Cerebellar nuclear complex (tissue), 1 donor: Measurements from ENCODE around the gene GXYLT2.

Experiments used
- DNase-seq, 2 experiments: peaks; one replicate each; lab custom pipeline; 2025; lab: John Stamatoyannopoulos, UW

Gene GXYLT2

DNA sequence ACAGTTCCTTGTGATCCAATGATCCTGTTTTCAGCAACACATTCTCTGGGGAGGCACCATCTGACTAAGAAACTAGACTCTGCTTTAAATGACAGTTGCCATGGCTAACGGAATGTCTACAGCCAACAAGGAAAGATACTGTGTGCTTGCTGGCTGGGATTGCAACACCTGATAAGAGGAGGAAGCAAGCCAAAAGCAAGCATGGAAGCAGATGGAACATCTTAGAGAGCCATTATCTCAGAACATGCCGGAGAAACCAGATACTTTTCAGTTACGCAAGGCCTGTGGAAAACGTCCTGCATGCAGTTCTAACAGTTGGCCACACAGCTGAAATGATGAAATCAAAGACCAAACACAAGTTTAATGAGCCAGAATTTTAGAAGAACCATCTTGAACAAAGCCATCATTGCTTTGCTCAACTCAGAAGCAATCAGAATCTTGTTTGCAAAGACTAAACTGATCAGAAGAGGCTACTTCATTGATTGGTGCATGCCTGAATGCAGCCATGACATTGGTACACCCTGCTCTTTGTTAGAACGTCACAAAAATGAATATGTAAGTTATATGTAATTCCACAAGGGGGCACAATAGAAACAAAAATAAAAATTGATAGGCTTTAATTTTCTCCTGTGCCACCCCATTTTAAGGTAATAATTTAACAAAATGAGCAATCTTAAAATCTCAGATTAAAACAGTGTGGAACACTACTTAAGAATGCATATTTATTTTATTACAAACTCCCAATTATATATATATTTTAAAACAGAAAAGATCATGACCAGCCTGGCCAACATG is 50.8 kb downstream of the GXYLT2 start:
- DNase-seq = no peak

- no peak for DNase-seq
These were observed 53.4 kb downstream of the GXYLT2 start for GRCh38 chr3:72941245-72941644.

GRCh38 chr3:72942427-72942826 is 54.6 kb downstream of the GXYLT2 start:
- no peak for DNase-seq

- DNase-seq = no peak
These were observed 56.9 kb downstream of the GXYLT2 start for GRCh38 chr3:72944696-72945095.

GRCh38 chr3:72947715-72948490 is 60.1 kb downstream of the GXYLT2 start:
- no peak for DNase-seq

DNA sequence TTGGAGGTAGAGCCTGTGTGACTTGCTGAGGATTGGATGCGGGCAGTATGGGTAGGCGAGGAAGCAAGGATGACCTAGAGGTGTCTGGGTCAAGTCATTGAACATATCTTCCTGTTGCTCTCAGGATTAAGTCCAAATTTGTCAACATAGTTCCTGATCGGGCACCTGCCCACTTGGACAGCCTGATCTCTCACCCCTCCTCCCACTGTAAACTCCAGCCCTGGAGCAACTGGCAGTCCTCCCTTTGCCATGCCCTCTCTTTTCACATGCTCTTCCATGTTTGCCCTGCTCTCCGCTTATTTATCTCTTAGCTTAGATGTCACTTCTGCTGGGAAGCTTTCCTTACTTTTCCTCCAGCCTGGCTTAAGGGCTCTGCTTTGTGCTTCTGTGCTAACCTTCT is 61.2 kb downstream of the GXYLT2 start:
- no peak for DNase-seq

DNA sequence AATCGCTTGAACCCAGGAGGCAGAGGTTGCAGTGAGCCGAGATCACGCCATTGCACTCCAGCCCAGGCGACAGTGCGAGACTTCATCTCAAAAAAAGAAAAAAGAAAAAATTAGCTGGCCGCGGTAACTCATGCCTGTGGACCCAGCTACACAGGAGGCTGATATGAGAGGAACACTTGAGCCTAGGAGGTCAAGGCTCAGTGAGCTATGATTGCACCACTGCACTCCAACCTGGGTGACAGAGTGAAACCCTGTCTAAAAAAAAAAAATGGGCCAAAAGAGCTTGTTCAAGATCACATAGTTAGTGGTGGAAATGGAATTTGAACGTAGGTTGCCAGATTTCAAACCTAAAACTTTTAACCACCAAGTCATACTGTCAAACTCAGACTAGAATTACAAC is 62.5 kb downstream of the GXYLT2 start:
- no peak for DNase-seq

DNA sequence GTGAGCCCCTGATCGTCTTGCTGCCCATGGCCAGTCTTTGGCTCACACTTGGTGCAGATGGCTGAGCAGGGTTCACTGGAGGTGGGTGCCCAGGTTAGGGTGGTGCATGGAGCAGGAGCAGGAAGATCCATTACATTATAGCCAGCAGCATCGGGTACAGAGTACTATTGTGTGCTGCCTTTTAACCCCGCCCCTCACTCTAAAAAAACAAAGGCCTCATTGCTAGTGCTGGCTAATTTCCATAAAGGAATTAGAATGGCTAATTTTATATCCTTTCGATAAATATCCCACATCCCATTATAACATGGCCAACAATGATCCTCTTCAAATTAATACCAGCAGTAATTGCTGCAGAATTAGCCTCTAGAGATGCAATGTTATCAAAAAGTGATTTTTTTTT is 63.0 kb downstream of the GXYLT2 start:
- DNase-seq = no peak

GRCh38 chr3:72951259-72951722 is 63.4 kb downstream of the GXYLT2 start:
- DNase-seq = no peak

GRCh38 chr3:72953325-72953956 is 65.6 kb downstream of the GXYLT2 start:
- no peak for DNase-seq

- no peak for DNase-seq
These were observed 69.5 kb downstream of the GXYLT2 start for GRCh38 chr3:72957297-72957696.

DNA sequence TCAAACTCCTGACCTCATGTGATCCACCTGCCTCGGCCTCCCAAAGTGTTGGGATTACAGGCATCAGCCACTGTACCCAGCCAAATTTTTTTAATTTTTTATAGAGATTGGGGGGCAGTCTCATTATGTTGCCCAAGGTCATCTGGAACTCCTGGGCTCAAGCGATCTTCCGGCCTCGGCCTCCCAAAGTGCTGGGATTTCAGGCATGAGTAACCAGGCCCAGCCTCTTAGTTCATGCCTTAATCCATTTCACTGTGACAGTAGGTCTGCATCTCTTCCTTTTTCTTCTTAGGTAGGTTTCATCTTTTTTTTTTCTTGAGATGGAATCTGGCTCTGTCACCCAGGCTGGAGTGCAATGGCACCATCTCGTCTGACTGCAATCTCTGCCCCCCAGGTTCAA is 71.5 kb downstream of the GXYLT2 start:
- no peak for DNase-seq

DNA sequence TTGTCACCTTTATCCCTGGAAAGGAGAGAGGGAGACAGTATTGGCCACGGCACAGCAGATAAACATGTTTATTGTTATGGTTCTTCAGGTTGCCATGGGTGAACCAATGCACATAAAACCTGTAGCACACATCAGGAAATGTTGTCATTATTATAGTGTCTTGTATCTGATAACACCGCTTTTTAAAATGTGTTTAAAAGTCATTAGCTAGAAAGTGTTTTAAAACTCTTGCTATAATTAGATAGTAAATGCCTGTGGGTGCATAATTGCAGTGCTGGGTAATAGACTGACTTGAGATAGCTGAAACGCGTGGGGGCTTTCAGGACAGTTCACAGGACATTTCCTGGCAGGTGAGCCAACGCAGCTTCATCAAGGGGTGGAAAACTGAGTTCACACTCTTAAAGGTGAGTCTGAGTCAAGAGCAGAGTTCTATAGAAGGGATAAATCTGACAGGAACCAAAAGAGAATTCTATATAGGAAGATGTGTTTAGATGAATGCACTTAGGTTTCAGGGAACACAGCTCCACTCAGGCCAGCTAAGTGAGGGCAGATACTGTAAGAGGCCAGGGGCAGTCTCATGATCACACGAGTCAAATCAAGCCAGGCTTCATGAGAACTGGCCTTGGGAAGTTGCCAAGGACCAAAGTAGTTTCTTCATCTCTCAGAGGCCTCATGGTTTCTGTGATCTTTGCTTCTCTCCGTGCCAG is 73.1 kb downstream of the GXYLT2 start:
- no peak for DNase-seq

DNA sequence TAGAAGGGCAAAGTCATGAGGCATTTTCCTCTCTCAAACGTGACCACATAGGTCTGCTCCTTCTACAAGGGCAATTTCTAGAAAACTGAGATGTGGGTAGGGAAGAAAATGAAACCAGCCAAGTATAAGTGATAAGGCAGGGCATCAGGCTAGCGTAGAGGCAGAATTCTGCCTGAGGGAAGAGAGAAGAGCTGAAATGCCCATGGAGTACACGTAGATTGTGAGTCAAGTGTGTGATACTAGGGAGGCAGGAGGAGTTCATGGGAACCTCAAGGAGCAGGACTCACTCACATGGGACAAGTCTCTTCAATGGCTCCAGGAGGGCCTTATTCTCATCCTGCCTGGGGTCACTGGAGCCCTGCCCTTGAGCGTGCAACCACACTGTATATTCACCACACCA is 73.9 kb downstream of the GXYLT2 start:
- no peak for DNase-seq

- DNase-seq = no peak
These were observed 74.5 kb downstream of the GXYLT2 start for GRCh38 chr3:72962317-72962716.

- DNase-seq = no peak
These were observed 76.8 kb downstream of the GXYLT2 start for GRCh38 chr3:72964633-72965032.

- no peak for DNase-seq
These were observed 80.4 kb downstream of the GXYLT2 start for GRCh38 chr3:72968266-72968664.

DNA sequence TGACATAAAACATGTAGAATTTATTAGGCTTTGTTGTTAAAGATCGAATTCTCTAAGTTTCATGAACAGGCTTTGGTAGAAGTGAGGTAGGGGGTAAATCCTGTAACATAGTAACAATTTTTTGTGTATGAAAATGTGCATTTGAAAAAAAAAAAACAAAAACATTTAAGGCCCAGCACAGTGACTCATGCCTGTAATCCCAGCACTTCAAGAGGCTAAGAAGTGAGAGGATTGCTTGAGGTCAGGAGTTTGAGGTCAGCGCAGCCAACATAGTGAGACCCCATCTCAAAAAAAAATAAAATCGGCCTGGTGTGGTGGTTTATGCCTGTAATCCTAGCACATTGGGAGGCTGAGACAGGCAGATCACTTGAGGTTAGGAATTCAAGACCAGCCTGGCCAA is 81.9 kb downstream of the GXYLT2 start:
- DNase-seq = no peak

- no peak for DNase-seq
These were observed 83.1 kb downstream of the GXYLT2 start for GRCh38 chr3:72970942-72971341.

GRCh38 chr3:72972706-72973030 is 84.8 kb downstream of the GXYLT2 start:
- no peak for DNase-seq

DNA sequence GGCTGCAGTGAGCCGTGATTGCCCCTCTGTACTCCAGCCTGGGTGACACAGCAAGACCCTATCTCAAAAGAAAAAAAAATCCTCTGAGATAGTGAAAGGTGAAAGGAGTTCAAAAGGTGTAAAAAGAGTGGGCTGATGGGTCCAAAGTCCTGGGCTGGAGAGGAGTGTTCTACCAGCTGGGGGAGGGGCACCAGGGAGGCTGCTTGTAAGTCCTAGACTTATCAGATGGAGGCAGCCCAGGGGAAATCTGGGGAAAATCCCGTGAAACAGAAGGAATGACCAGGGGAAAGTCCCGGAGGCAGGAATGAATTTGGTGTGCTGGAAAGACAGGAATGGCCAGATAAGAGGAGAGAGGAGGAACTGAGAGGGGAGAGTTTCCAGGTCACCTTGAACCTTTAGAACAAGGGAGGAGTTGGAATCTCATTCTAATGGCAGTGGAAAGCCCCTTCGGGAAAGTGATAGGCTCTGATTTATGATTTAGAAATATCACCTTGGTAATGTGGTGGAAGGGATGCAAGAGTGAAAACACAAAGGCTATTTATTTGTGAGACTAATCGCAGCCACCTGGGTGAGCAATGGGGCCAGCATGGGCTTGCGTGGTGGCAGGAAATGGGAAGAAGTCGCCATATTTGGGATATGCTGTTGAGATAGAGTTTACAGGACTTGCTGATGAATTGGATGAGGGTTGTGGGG is 85.3 kb downstream of the GXYLT2 start:
- DNase-seq = no peak

DNA sequence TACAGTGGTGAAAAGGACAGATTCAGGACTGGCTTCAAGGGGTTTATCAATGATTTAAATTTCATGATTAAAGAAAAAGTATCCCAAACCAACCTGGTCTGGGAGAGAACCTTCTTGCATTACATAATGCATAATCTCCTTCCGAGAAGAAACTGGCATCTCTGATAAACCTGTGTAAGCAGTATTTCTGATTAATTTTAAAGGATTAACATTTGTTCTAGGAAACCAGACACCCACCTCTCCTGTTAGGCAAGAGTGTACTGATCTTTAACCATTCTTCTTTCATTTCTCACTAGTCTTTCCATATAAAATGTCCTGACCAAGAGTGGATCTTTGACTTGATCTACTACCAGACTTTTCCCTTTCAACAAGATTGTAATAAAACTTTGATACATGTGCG is 85.9 kb downstream of the GXYLT2 start:
- DNase-seq = no peak
